Cardiac muscle cell (in vitro differentiated cells and primary cell): ENCODE data around the gene TBL1XR1. TPM values are rescaled to one million over a fixed set of nuclear protein-coding genes. Genes with fewer than 3 reads are reported as not detected.
"Not testable (repeated sequence)": the region's sequence is repeated elsewhere in the genome, so short reads cannot be mapped to it uniquely, and the experiment has no call there.

ENCODE experiments used
- DNase-seq, 2 donors: peaks; one replicate each; pipeline versions ENCODE4 v3.0.0 to v3.0.0-alpha.2; 2010 to 2017; ENCODE audit warnings: low read depth in 1 of 2, low spot score in 1 of 2
- H3K27ac ChIP-seq: fragments of 200-600 bp; sonication (generic); 2 replicates; pipeline ENCODE4 v1.5.1; 2016
- H3K27me3 ChIP-seq: fragments of 200-600 bp; sonication (generic); 2 replicates; pipeline ENCODE4 v1.6.0; 2016; ENCODE audit warnings: control low read depth
- H3K36me3 ChIP-seq: fragments of 200-600 bp; sonication (generic); 2 replicates; pipeline ENCODE4 v1.5.1; 2016; ENCODE audit warnings: control low read depth
- H3K4me1 ChIP-seq: fragments of 200-600 bp; sonication (generic); 2 replicates; pipeline ENCODE4 v1.8.1; 2017; ENCODE audit warnings: low read depth, mild to moderate bottlenecking, mixed run types
- H3K4me3 ChIP-seq: fragments of 200-600 bp; sonication (generic); 2 replicates; pipeline ENCODE4 v1.5.1; 2016; ENCODE audit warnings: mild to moderate bottlenecking
- H3K9me3 ChIP-seq: fragments of 200-600 bp; sonication (generic); 2 replicates; pipeline ENCODE4 v1.5.1; 2017; ENCODE audit warnings: low read depth, mild to moderate bottlenecking, control low read depth
- polyA plus RNA-seq: library from polyadenylated mRNA; unstranded; fragments of >200 nt; fragmentation: Nextera tagmentation; extraction: Ambion mirVana; gene quantifications from 2 replicates; pipeline ENCODE4 v1.2.1, GENCODE V29; 2016
- total RNA-seq: library from RNA; depleted of rRNA; stranded (reverse); fragments of >200 nt; gene quantifications from 2 replicates; pipeline ENCODE4 v1.2.3, GENCODE V29; 2016
- TF ChIP-seq, protein P1 (sequence below): IDR thresholded peaks from 2 replicates; pipeline ENCODE4 v1.5.1; 2012; ENCODE audit warnings: low read depth, mild to moderate bottlenecking, low read length

The TBL1XR1 gene
- total and polyA plus RNA-seq, 2 experiments from 2014 or later = 23.7 to 81.7 TPM

- Histone ChIP-seq H3K4me3 (no peak overlapping the region), H3K27me3 (no peaks in the 10 kb centered on the region), H3K27ac (no peak overlapping the region), H3K36me3 (no peaks in the 10 kb centered on the region), H3K9me3 (no peaks in the 10 kb centered on the region), H3K4me1 (peaks cover 13% of the 10 kb centered on the region)
- DNase-seq = no peak
- TF ChIP-seq, protein P1, sequence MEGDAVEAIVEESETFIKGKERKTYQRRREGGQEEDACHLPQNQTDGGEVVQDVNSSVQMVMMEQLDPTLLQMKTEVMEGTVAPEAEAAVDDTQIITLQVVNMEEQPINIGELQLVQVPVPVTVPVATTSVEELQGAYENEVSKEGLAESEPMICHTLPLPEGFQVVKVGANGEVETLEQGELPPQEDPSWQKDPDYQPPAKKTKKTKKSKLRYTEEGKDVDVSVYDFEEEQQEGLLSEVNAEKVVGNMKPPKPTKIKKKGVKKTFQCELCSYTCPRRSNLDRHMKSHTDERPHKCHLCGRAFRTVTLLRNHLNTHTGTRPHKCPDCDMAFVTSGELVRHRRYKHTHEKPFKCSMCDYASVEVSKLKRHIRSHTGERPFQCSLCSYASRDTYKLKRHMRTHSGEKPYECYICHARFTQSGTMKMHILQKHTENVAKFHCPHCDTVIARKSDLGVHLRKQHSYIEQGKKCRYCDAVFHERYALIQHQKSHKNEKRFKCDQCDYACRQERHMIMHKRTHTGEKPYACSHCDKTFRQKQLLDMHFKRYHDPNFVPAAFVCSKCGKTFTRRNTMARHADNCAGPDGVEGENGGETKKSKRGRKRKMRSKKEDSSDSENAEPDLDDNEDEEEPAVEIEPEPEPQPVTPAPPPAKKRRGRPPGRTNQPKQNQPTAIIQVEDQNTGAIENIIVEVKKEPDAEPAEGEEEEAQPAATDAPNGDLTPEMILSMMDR = no peak
Observed at GRCh38 chr3:177141899-177142646, 55.2 kb downstream of the TBL1XR1 start.

- H3K9me3 ChIP-seq = no peaks in the 10 kb centered on the region
- no peak for DNase-seq
- peaks cover 13% of the 10 kb centered on the region for H3K4me1 ChIP-seq
- H3K27ac ChIP-seq = no peak overlapping the region
- no peaks in the 10 kb centered on the region for H3K36me3 ChIP-seq
- TF ChIP-seq, protein P1 = no peak
- no peak overlapping the region for H3K4me3 ChIP-seq
- no peaks in the 10 kb centered on the region for H3K27me3 ChIP-seq
Observed at GRCh38 chr3:177141471-177141870, 55.8 kb downstream of the TBL1XR1 start.

DNA sequence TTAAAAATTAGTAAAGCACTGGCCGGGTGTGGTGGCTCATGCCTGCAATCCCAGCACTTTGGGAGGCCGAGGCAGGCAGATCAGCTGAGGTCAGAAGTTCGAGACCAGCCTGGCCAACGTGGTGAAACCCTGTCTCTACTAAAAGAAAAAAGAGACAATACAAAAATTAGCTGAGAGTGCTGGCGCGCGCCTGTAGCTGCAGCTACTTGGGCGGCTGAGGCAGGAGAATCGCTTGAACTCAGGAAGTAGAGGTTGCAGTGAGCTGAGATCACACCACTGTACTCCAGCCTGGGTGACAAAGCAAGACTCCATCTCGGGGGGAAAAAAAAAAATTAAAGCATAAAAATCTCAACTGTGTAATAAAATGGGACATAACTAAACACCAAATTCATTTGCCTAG, 58.1 kb downstream of the TBL1XR1 start:
- H3K27ac ChIP-seq, H3K9me3 ChIP-seq, H3K4me1 ChIP-seq, H3K4me3 ChIP-seq, DNase-seq, H3K36me3 ChIP-seq, H3K27me3 ChIP-seq: not testable (repeated sequence)

DNA sequence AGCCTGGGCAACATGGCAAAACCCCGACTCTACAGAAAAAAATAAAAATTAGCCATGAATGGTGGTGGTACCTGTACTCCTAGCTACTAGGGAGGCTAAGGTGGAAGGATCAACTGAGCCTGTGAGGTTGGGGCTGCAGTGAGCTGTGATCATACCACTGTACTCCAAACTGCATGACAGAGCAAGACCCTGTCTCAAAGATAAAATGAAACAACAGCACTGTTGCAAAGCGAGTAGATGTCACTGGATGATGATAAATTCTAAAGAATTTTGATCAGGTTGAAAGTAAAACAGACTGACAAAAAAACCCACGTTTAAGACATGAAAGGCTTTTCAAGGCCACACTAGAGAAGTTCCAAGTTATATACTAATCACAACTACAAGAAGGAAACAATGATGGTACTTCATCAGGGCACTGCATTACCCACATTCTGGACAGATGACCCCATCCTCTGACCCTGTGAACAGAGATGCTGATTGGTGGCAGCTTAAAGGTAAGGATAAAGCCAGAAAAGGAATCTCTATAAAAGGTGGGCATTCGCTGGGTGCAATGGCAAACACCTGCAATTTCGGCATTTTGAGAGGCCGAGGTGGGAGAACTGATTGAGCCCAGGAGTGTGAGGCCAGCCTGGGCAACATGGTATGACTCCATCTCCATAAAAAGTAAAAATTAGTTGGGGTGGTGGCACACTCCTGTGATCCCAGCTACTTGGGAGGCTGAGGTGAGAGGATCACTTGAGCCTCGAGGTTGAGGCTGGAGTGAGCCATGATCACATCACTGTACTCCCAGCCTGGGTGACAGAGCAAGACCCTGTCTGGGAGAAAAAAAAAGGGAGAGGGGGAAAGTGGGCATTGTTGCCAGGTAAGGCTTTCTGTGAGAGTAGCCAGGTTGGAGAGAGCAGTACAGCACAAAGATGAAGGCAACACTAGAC, 59.2 kb downstream of the TBL1XR1 start:
- H3K9me3 ChIP-seq = no peaks in the 10 kb centered on the region
- H3K27ac ChIP-seq = no peak overlapping the region
- H3K27me3 ChIP-seq = no peaks in the 10 kb centered on the region
- H3K4me3 ChIP-seq = no peak overlapping the region
- TF ChIP-seq, protein P1 = no peak
- no peak for DNase-seq
- no peaks in the 10 kb centered on the region for H3K36me3 ChIP-seq
- no peaks in the 10 kb centered on the region for H3K4me1 ChIP-seq

- no peaks in the 10 kb centered on the region for H3K9me3 ChIP-seq
- H3K27ac ChIP-seq = peak overlapping the region; percentile 4
Observed at GRCh38 chr3:177136741-177137140, 60.5 kb downstream of the TBL1XR1 start.

More at GRCh38 chr3:177136741-177137140, 60.5 kb downstream of the TBL1XR1 start:
- Histone ChIP-seq H3K4me1 (no peaks in the 10 kb centered on the region), H3K4me3 (no peak overlapping the region), H3K27me3 (no peaks in the 10 kb centered on the region), H3K36me3 (no peaks in the 10 kb centered on the region)
- TF ChIP-seq, protein P1 = no peak
- no peak for DNase-seq
